Psoas muscle (tissue), 8 donors: Measurements from ENCODE around the gene NIPAL1. TPM values are rescaled to one million over a fixed set of nuclear protein-coding genes. Genes with fewer than 3 reads are reported as not detected.

Experiments used
- ATAC-seq, 4 donors: fragments of 200-7000 bp; cut with Tn5 transposase; one replicate each; pipeline ENCODE4 v1.9.1; 2020; ENCODE audit warnings: moderate library complexity in 3 of 4, mild to moderate bottlenecking in 2 of 4
- DNase-seq, 2 donors: peaks; one replicate each; pipeline ENCODE4 v3.0.0-alpha.2; 2020
- H3K27ac ChIP-seq: fragments of 200-600 bp; one replicate; pipeline ENCODE4 v1.8.0; 2022
- H3K27me3 ChIP-seq, 3 donors: fragments of 200-600 bp in 1 of 3; one replicate each; pipeline versions ENCODE4 v1.6.1 to v1.8.0; 2013 to 2022; ENCODE audit warnings: low read length in 2 of 3, mild to moderate bottlenecking in 2 of 3, moderate library complexity in 1 of 3; ENCODE audit not compliant: insufficient read depth in 3 of 3
- H3K36me3 ChIP-seq, 2 donors: fragments of 200-600 bp in 1 of 2; one replicate each; pipeline versions ENCODE4 v1.6.1 to v1.8.0; 2013 to 2022; ENCODE audit warnings: low read depth in 1 of 2, mild to moderate bottlenecking in 1 of 2, moderate library complexity in 1 of 2; ENCODE audit not compliant: insufficient read depth in 1 of 2
- H3K4me1 ChIP-seq: fragments of 200-600 bp; one replicate; pipeline ENCODE4 v1.8.0; 2022
- H3K4me3 ChIP-seq: fragments of 200-600 bp; one replicate; pipeline ENCODE4 v1.8.0; 2022; ENCODE audit warnings: mild to moderate bottlenecking
- H3K9me3 ChIP-seq: fragments of 200-600 bp; one replicate; pipeline ENCODE4 v1.8.0; 2022
- WGBS, 3 donors: extraction: QIAGEN DNeasy Blood & Tissue Kit; methylation state at CpG; one replicate each; pipeline versions ENCODE4 v1.1.6 to v1.1.7; 2013; 5-methylcytosine and 5-hydroxymethylcytosine counted together
- intact Hi-C, 2 donors: fragments of 100-400 bp; cut with DNase I; formaldehyde crosslinking; loops; one replicate each; pipeline versions ENCODE4 v1.11.0 to v1.14.2; 2022
- polyA plus RNA-seq, 3 donors: library from polyadenylated mRNA; stranded (reverse); fragments of 200-250 nt; gene quantifications; one replicate each; pipeline ENCODE4 v1.2.3, GENCODE V29; 2013
- total RNA-seq, 4 donors: library from RNA; stranded (reverse); fragmentation: NEBNext Ultra II Directional in 2 of 4; extraction: Animal tissue kit (Norgen Biotek cat#: 25700) in 2 of 4; gene quantifications; one replicate each; pipeline versions ENCODE4 v1.2.1 to v1.2.4, GENCODE V29; 2021 to 2023
- TF ChIP-seq, protein P1 (sequence below): fragments of 200-600 bp; IDR thresholded peaks from one replicate; pipeline ENCODE4 v1.8.0; 2022; ENCODE audit warnings: antibody characterized with exemption
- donor health status: healthy with polysubstance abuse.
- donor health status: DM: no; HTN: no; CAD: no; lungs with moderate emphysema.
- donor health status: Bipolar disorder and iron deficiency.
- donor health status: healthy.
- donor health status: DM: yes; HTN: yes; CAD: no.
- donor health status: DM: no; HTN: no; CAD: no.
- donor health status: DM: no; HTN: no; CAD: no.
- donor health status: DM: yes; HTN: yes; CAD: no.

Gene NIPAL1
- total and polyA plus RNA-seq, 7 donors = 0.41 to 2.3 (median 0.79) TPM

DNA sequence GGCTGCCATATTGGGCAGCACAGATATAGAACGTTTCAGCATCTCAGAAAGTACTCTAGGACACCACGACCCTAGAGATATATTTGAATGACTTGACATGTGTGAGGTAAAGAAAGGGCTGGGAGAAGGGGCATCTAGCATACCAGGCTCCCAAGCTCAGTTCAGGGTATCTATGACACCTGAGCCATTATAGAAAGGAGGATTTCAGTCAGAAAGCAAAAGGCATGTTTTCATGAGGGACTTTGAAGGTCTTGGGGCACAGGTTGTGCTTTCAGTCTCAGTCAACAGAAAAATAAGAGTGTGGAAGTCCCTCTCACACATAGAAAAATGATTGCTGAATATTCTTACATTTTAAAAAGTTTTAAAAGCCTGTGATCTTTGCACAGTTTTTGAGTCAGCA lies 51.6 kb downstream of the NIPAL1 start:
- intact Hi-C loops = no loop called here
- ATAC-seq = no peak
- Histone ChIP-seq H3K4me1 (no peaks in the 10 kb centered on the region), H3K4me3 (no peak overlapping the region), H3K36me3 (no peaks in the 10 kb centered on the region), H3K27me3 (no peaks in the 10 kb centered on the region), H3K27ac (no peak overlapping the region), H3K9me3 (no peaks in the 10 kb centered on the region)
- no peak for DNase-seq
- WGBS, 3 donors = 70 to 74% (median 73%) methylated on average over 2 of the region's 2 CpGs
- TF ChIP-seq, protein P1, sequence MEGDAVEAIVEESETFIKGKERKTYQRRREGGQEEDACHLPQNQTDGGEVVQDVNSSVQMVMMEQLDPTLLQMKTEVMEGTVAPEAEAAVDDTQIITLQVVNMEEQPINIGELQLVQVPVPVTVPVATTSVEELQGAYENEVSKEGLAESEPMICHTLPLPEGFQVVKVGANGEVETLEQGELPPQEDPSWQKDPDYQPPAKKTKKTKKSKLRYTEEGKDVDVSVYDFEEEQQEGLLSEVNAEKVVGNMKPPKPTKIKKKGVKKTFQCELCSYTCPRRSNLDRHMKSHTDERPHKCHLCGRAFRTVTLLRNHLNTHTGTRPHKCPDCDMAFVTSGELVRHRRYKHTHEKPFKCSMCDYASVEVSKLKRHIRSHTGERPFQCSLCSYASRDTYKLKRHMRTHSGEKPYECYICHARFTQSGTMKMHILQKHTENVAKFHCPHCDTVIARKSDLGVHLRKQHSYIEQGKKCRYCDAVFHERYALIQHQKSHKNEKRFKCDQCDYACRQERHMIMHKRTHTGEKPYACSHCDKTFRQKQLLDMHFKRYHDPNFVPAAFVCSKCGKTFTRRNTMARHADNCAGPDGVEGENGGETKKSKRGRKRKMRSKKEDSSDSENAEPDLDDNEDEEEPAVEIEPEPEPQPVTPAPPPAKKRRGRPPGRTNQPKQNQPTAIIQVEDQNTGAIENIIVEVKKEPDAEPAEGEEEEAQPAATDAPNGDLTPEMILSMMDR = no peak

DNA sequence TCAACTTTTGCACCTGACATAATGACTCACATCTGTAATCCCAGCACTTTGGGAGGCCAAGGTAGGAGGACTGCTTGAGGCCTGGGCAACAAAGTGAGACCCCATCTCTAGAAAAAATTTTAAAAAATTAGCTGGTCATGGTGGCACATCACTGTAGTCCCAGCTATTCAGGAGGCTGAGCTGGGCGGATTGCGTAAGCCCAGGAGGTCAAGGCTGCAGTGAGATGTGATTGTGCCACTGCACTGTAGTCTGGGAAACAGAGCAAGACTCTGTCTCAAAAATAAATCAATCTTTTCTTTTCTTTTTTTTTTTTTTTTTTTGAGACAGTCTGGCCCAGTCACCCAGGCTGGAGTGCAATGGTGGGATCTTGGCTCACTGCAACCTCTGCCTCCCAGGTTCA lies 52.5 kb downstream of the NIPAL1 start:
- H3K27me3 ChIP-seq = no peaks in the 10 kb centered on the region
- WGBS, 3 donors = 47 to 72% (median 71%) methylated on average over 2 of the region's 2 CpGs
- no peaks in the 10 kb centered on the region for H3K9me3 ChIP-seq
- no peaks in the 10 kb centered on the region for H3K36me3 ChIP-seq
- TF ChIP-seq, protein P1 = no peak
- no peak overlapping the region for H3K27ac ChIP-seq
- no peaks in the 10 kb centered on the region for H3K4me1 ChIP-seq
- intact Hi-C loops = no loop called here
- no peak for ATAC-seq
- H3K4me3 ChIP-seq = no peak overlapping the region
- no peak for DNase-seq

DNA sequence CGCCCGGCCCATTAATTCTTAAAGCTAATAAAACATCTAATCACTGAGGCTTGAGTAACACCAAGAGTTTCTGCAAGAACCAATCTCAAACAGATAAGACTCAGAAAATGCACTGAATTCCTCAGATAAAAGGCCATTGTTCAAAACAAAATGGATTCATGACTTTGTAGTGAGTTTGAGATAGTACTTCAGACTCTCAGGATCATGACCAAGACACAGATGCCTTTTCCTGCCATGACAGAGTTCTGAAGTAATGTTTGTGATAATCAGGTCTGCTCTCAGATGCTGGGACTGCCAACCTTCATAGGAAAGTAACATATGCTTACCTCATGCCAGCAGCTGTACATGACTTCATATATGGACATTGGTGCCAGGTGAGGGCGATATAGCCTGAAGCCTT lies 54.6 kb downstream of the NIPAL1 start:
- TF ChIP-seq, protein P1 = no peak

DNA sequence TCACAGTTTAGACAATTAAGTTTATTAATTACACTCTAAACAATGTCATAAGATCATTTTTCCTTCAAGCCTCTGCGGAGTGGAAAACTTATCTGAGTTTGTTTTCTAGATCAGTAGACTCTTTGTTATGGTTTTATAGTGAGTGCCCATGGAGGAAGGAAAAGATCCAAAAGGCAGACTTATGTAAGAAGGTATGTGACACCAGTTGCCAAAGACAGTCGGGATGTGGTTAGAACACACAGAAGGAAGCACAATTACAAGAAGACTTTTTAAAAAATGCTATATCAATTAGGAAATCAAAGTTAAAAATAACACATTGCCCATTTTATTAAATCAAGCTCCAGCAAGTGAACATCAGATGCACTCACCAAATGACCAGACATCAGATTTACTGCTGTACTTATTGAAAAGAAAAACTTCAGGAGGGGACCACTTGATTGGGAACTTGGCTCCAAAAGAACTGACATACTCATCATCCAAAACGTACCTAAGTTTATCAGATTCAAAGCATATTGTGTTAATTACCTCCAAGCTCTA lies 57.1 kb downstream of the NIPAL1 start:
- H3K9me3 ChIP-seq = no peaks in the 10 kb centered on the region
- WGBS, 3 donors = 52 to 59% (median 59%) methylated on average over 3 of the region's 3 CpGs
- H3K27me3 ChIP-seq = no peaks in the 10 kb centered on the region
- intact Hi-C loops = no loop called here
- ATAC-seq (no peak), DNase-seq (no peak)
- H3K36me3 ChIP-seq = no peaks in the 10 kb centered on the region
- H3K4me3 ChIP-seq = no peak overlapping the region
- TF ChIP-seq, protein P1 = no peak
- no peak overlapping the region for H3K27ac ChIP-seq
- no peaks in the 10 kb centered on the region for H3K4me1 ChIP-seq

More for the DNA sequence above, 54.6 kb downstream of the NIPAL1 start:
- WGBS, 3 donors = 94 to 95% (median 94%) methylated on average over 3 of the region's 3 CpGs
- ATAC-seq = no peak
- Histone ChIP-seq H3K4me3 (no peak overlapping the region), H3K9me3 (no peaks in the 10 kb centered on the region), H3K4me1 (no peaks in the 10 kb centered on the region), H3K27ac (no peak overlapping the region), H3K27me3 (no peaks in the 10 kb centered on the region), H3K36me3 (no peaks in the 10 kb centered on the region)
- intact Hi-C loops = no loop called here
- no peak for DNase-seq

DNA sequence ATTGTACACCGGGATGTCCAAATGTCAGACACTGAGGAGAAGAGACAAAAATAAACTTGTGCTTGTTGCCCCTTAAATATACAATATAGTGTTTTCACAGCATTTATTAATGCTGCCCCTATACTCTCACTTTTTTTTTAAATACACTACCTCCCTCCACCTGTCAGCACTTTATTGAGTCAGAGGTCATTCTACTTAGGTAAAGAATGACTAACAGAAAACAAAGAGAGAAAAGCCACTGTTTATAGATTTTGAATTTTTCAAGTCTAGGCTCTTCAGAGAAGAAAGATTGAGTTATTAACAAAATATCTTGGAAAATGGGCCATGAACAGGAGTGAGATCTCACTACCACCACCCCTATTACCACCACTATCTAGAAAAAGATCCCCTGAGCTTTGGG lies 58.1 kb downstream of the NIPAL1 start:
- WGBS, 3 donors = 81 to 93% (median 90%) methylated on average over 1 of the region's 1 CpG
- Histone ChIP-seq H3K27ac (no peak overlapping the region), H3K4me1 (no peaks in the 10 kb centered on the region), H3K36me3 (no peaks in the 10 kb centered on the region), H3K4me3 (no peak overlapping the region), H3K9me3 (no peaks in the 10 kb centered on the region), H3K27me3 (no peaks in the 10 kb centered on the region)
- no peak for DNase-seq
- TF ChIP-seq, protein P1 = no peak
- no peak for ATAC-seq
- intact Hi-C loops = no loop called here
